OCI-LY7 (cell line): Measurements from ENCODE around the gene YY1AP1.

Experiments
- CTCF ChIP-seq: fragments of 200-600 bp; sonication (generic); conservative IDR thresholded peaks from 2 replicates; pipeline ENCODE4 v1.5.1; 2014; ENCODE audit warnings: mild to moderate bottlenecking, antibody characterized with exemption, low read length, moderate library complexity, mixed read lengths
- EZH2phosphoT487 ChIP-seq: fragments of 200-600 bp; sonication (generic); IDR thresholded peaks from 2 replicates; pipeline ENCODE4 v1.6.1; 2018; ENCODE audit warnings: low read depth, borderline replicate concordance, mild to moderate bottlenecking, mixed run types, antibody characterized with exemption, low read length, moderate library complexity, mixed read lengths

GRCh38 chr1:155688324-155689080, at the start of gene YY1AP1:
- no peak for TF ChIP-seq CTCF
- no peak for TF ChIP-seq EZH2phosphoT487
